Peyer's patch (tissue), 4 donors: Measurements from ENCODE around the gene PDE4B. TPM values are rescaled to one million over a fixed set of nuclear protein-coding genes. Genes with fewer than 3 reads are reported as not detected.
"Not testable (repeated sequence)": the region's sequence is repeated elsewhere in the genome, so short reads cannot be mapped to it uniquely, and the experiment has no call there.

Experiments used
- DNase-seq, 3 donors: peaks; one replicate each; pipeline ENCODE4 v3.0.0-alpha.2; 2017 to 2019
- H3K27ac ChIP-seq, 4 donors: fragments of 200-600 bp; sonication (generic); one replicate each; pipeline ENCODE4 v1.5.1; 2016 to 2019
- H3K27me3 ChIP-seq, 2 donors: fragments of 200-600 bp; sonication (generic); one replicate each; pipeline ENCODE4 v1.5.1; 2019
- H3K36me3 ChIP-seq, 3 donors: fragments of 200-600 bp; sonication (generic); one replicate each; pipeline ENCODE4 v1.5.1; 2016 to 2019
- H3K4me1 ChIP-seq, 4 donors: fragments of 200-600 bp; sonication (generic); one replicate each; pipeline ENCODE4 v1.5.1; 2016 to 2019
- H3K4me3 ChIP-seq, 4 donors: fragments of 200-600 bp; sonication (generic); 1 replicate in 3 of 4; 2 replicates in 1 of 4; pipeline ENCODE4 v1.5.1; 2016 to 2019; ENCODE audit warnings: mild to moderate bottlenecking in 1 of 4
- H3K9me3 ChIP-seq, 4 donors: fragments of 200-600 bp; sonication (generic); one replicate each; pipeline ENCODE4 v1.5.1; 2016 to 2019; ENCODE audit warnings: mild to moderate bottlenecking in 1 of 4
- POLR2A ChIP-seq, 2 donors: fragments of 450-650 bp; IDR thresholded peaks; one replicate each; pipeline ENCODE4 v1.5.1; 2017; ENCODE audit warnings: antibody characterized with exemption in 2 of 2, mild to moderate bottlenecking in 2 of 2, moderate library complexity in 2 of 2
- total RNA-seq, 4 donors: library from RNA; depleted of rRNA; stranded (reverse); fragments of >200 nt; gene quantifications; one replicate each; pipeline ENCODE4 v1.1.0, GENCODE V29; 2016
- TF ChIP-seq, protein P1 (sequence below), 6 experiments: fragments of 450-650 bp in 4 of 6; fragments of 200-600 bp in 2 of 6; sonication (generic) in 1 of 6; IDR thresholded peaks; one replicate each; pipeline ENCODE4 v1.5.1; 2017 to 2019; ENCODE audit warnings: antibody characterized with exemption in 6 of 6, mild to moderate bottlenecking in 3 of 6, moderate library complexity in 1 of 6

Gene PDE4B
- total RNA-seq, 4 donors from 2014 or later, result 2.1 to 96.6 (median 9.6) TPM

DNA sequence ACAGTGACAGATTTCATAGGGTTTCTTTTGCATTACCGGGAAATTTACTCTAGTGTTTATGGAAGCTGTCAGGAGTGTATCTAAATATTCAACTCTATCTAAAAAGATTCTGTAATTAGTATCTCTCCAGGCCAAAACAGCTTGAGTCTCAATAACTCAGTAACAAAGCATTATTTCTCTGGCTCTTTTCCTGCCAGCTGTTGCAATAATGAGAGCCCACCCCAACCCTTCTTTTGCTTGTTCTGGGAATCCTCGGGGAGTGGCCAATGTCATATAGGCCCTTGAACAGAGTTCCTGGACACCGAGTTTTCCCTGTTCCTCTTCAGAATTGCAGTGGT, 621.1 kb downstream of the PDE4B start:
- H3K9me3 ChIP-seq, result peaks cover 0 to 11% (median 4%) of the 10 kb centered on the region in 4 donors
- H3K27me3 ChIP-seq, result no peaks in the 10 kb centered on the region
- no peak overlapping the region for H3K4me3 ChIP-seq
- H3K27ac ChIP-seq, result peak overlapping the region in 1 of 4 donors; percentile 3
- no peaks in the 10 kb centered on the region for H3K36me3 ChIP-seq
- DNase-seq, result no peak
- TF ChIP-seq, protein P1, sequence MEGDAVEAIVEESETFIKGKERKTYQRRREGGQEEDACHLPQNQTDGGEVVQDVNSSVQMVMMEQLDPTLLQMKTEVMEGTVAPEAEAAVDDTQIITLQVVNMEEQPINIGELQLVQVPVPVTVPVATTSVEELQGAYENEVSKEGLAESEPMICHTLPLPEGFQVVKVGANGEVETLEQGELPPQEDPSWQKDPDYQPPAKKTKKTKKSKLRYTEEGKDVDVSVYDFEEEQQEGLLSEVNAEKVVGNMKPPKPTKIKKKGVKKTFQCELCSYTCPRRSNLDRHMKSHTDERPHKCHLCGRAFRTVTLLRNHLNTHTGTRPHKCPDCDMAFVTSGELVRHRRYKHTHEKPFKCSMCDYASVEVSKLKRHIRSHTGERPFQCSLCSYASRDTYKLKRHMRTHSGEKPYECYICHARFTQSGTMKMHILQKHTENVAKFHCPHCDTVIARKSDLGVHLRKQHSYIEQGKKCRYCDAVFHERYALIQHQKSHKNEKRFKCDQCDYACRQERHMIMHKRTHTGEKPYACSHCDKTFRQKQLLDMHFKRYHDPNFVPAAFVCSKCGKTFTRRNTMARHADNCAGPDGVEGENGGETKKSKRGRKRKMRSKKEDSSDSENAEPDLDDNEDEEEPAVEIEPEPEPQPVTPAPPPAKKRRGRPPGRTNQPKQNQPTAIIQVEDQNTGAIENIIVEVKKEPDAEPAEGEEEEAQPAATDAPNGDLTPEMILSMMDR (IDR thresholded peaks at IDR 0.05), result no peak
- TF ChIP-seq POLR2A (IDR thresholded peaks at IDR 0.05), result no peak
- no peaks in the 10 kb centered on the region for H3K4me1 ChIP-seq

GRCh38 chr1:66415281-66415680, 622.6 kb downstream of the PDE4B start:
- TF ChIP-seq, protein P1 (IDR thresholded peaks at IDR 0.05), result no peak
- TF ChIP-seq POLR2A (IDR thresholded peaks at IDR 0.05), result no peak
- no peak overlapping the region for H3K4me3 ChIP-seq
- H3K9me3 ChIP-seq, result peaks cover 0 to 11% (median 4%) of the 10 kb centered on the region in 4 donors
- H3K27ac ChIP-seq, result no peak overlapping the region
- H3K27me3 ChIP-seq, result no peaks in the 10 kb centered on the region
- no peak for DNase-seq
- H3K4me1 ChIP-seq, result no peaks in the 10 kb centered on the region
- no peaks in the 10 kb centered on the region for H3K36me3 ChIP-seq

GRCh38 chr1:66415866-66416265, 623.2 kb downstream of the PDE4B start:
- no peaks in the 10 kb centered on the region for H3K4me1 ChIP-seq
- H3K27me3 ChIP-seq, result no peaks in the 10 kb centered on the region
- peaks cover 0 to 11% (median 4%) of the 10 kb centered on the region in 4 donors for H3K9me3 ChIP-seq
- H3K4me3 ChIP-seq, result no peak overlapping the region
- no peaks in the 10 kb centered on the region for H3K36me3 ChIP-seq
- H3K27ac ChIP-seq, result no peak overlapping the region
- TF ChIP-seq, protein P1 (IDR thresholded peaks at IDR 0.05), result no peak
- TF ChIP-seq POLR2A (IDR thresholded peaks at IDR 0.05), result no peak
- DNase-seq, result no peak

DNA sequence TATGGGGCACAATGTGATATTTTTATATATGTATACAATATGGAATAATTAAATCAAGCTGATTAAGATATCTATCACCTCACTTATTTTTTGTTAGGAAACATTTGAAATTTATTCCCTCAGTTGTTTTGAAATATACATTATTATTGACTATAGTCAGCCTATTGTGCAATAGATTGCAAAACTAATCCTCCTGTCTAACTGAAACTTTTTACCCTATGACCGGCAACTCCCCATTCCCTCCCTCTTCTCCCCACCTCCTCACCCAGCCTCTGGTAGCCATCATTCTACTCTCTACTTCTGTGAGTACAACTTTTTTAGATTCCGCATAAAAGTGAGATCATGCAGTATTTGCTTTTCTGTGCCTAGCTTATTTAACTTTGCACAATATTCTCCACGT, 623.6 kb downstream of the PDE4B start:
- H3K4me1 ChIP-seq, result no peaks in the 10 kb centered on the region
- DNase-seq, result no peak
- H3K27me3 ChIP-seq, result no peaks in the 10 kb centered on the region
- no peak overlapping the region for H3K4me3 ChIP-seq
- H3K27ac ChIP-seq, result no peak overlapping the region
- H3K36me3 ChIP-seq, result no peaks in the 10 kb centered on the region
- TF ChIP-seq POLR2A (IDR thresholded peaks at IDR 0.05), result no peak
- TF ChIP-seq, protein P1 (IDR thresholded peaks at IDR 0.05), result no peak
- peaks cover 0 to 11% (median 4%) of the 10 kb centered on the region in 4 donors for H3K9me3 ChIP-seq

- no peak for DNase-seq
- TF ChIP-seq, protein P1 (IDR thresholded peaks at IDR 0.05), result no peak
- TF ChIP-seq POLR2A (IDR thresholded peaks at IDR 0.05), result no peak
- Histone ChIP-seq H3K9me3 (peaks cover 0 to 11% (median 4%) of the 10 kb centered on the region in 4 donors), H3K36me3 (no peaks in the 10 kb centered on the region), H3K27me3 (no peaks in the 10 kb centered on the region), H3K4me1 (no peaks in the 10 kb centered on the region), H3K4me3 (no peak overlapping the region), H3K27ac (no peak overlapping the region)
These were observed 625.3 kb downstream of the PDE4B start for GRCh38 chr1:66418021-66418420.

DNA sequence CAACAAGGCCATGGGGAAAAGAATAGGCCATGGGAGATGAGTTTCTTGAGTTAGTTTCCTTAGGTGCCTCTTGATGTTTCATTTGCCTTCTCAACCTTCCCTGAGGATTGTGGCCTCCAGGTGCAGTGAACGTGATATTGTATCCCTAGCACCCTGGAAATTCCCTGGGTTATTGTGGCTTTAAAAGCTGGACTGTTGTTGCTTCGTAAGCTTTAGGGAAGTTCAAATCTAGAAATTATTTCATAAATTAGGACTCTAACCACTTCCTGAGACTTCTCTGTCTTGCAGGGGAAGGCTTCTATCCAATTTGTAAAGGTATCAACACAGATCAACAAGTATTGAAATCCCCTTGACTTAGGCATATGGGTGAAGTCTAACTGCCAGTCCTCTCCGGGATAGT, 627.5 kb downstream of the PDE4B start:
- H3K27me3 ChIP-seq, H3K4me3 ChIP-seq, H3K36me3 ChIP-seq, DNase-seq, H3K4me1 ChIP-seq, H3K27ac ChIP-seq: not testable (repeated sequence)
- peaks cover 0 to 11% (median 4%) of the 10 kb centered on the region in 4 donors for H3K9me3 ChIP-seq

- not testable (repeated sequence) for H3K27me3 ChIP-seq, H3K27ac ChIP-seq, H3K4me3 ChIP-seq, H3K4me1 ChIP-seq, H3K36me3 ChIP-seq, DNase-seq
- H3K9me3 ChIP-seq, result peaks cover 0 to 11% (median 4%) of the 10 kb centered on the region in 4 donors
These were observed 628.2 kb downstream of the PDE4B start for GRCh38 chr1:66420906-66421305.
